H1 (cell line): ENCODE measurements around the gene DLL4. TPM values are rescaled to one million over a fixed set of nuclear protein-coding genes. Genes with fewer than 3 reads are reported as not detected.

Experiments used
- CTCF ChIA-PET: fragments of 300-600 bp; sonication (Branson Sonifier 250); formaldehyde crosslinking; loops from one replicate; lab custom pipeline; 2021; ENCODE audit not compliant: partially characterized antibody; lab: Charles Lee
- POLR2A ChIA-PET: fragments of 300-600 bp; sonication (Branson Sonifier 250); formaldehyde crosslinking; loops from one replicate; lab custom pipeline; 2021; ENCODE audit warnings: inconsistent platforms; ENCODE audit not compliant: partially characterized antibody; lab: Charles Lee
- DNase-seq, 2 experiments: peaks; one replicate each; pipeline versions ENCODE4 v3.0.0 to v3.0.0-alpha.2; 2010 to 2022; ENCODE audit warnings: low spot score in 2 of 2, low read depth in 1 of 2, mixed read lengths in 1 of 2
- FAIRE-seq: peaks from 2 replicates; lab custom pipeline; 2011; peaks lifted over from hg19 to GRCh38; lab: Jason Lieb, UNC
- H2AFZ ChIP-seq: 2 replicates; pipeline ENCODE4 v1.8.1; 2012; ENCODE audit warnings: low read length, inconsistent platforms
- H2AK5ac ChIP-seq: 2 replicates; pipeline ENCODE4 v1.6.1; 2013; ENCODE audit warnings: low read depth, low read length
- H2BK120ac ChIP-seq: replicated peaks from 2 replicates; pipeline ENCODE3; 2013; ENCODE audit warnings: low read depth, low read length, inconsistent platforms
- H2BK12ac ChIP-seq: 2 replicates; pipeline ENCODE4 v1.6.1; 2013; ENCODE audit warnings: low read depth, low read length
- H2BK15ac ChIP-seq: 2 replicates; pipeline ENCODE4 v1.6.1; 2013; ENCODE audit warnings: low read length
- H2BK20ac ChIP-seq: 2 replicates; pipeline ENCODE4 v1.6.1; 2013; ENCODE audit warnings: low read length
- H2BK5ac ChIP-seq: 2 replicates; pipeline ENCODE4 v1.6.1; 2013; ENCODE audit warnings: low read depth, low read length
- H3K14ac ChIP-seq: 2 replicates; pipeline ENCODE4 v1.6.1; 2013; ENCODE audit warnings: inconsistent platforms; ENCODE audit not compliant: insufficient read length
- H3K18ac ChIP-seq: 2 replicates; pipeline ENCODE4 v1.6.1; 2013; ENCODE audit warnings: low read length; ENCODE audit errors: extremely low read depth
- H3K23ac ChIP-seq: 2 replicates; pipeline ENCODE4 v1.6.1; 2013; ENCODE audit warnings: inconsistent platforms; ENCODE audit not compliant: insufficient read length
- H3K23me2 ChIP-seq: 2 replicates; pipeline ENCODE4 v1.6.1; 2013; ENCODE audit warnings: low read depth, low read length
- H3K27ac ChIP-seq: 2 replicates; pipeline ENCODE4 v1.6.1; 2011; ENCODE audit warnings: low read depth, low read length, inconsistent platforms
- H3K27me3 ChIP-seq, 4 experiments: replicated peaks in 1 of 4; 1 replicate in 1 of 4; 2 replicates in 3 of 4; pipeline versions ENCODE4 v1.6.1 to v1.8.1; 2011 to 2013; ENCODE audit warnings: low read length in 3 of 4, mild to moderate bottlenecking in 3 of 4, inconsistent platforms in 2 of 4, mixed read lengths in 2 of 4, moderate library complexity in 1 of 4; ENCODE audit not compliant: control insufficient read depth in 3 of 4, insufficient read depth in 3 of 4; ENCODE audit errors: extremely low read depth in 1 of 4
- H3K36me3 ChIP-seq, 4 experiments: 2 replicates each; pipeline versions ENCODE4 v1.6.1 to v1.8.1; 2011 to 2013; ENCODE audit warnings: mild to moderate bottlenecking in 4 of 4, low read length in 3 of 4, moderate library complexity in 2 of 4, control low read depth in 1 of 4, inconsistent platforms in 1 of 4; ENCODE audit not compliant: insufficient read depth in 4 of 4, control insufficient read depth in 2 of 4
- H3K4ac ChIP-seq: replicated peaks from 2 replicates; pipeline ENCODE3; 2013; ENCODE audit warnings: low read length, low read depth, mixed read lengths, inconsistent platforms; ENCODE audit not compliant: insufficient read length
- H3K4me1 ChIP-seq, 4 experiments: replicated peaks in 1 of 4; 1 replicate in 1 of 4; 2 replicates in 3 of 4; pipeline versions ENCODE4 v1.6.1 to v1.8.1; 2011 to 2013; ENCODE audit warnings: low read length in 3 of 4, inconsistent platforms in 2 of 4, mixed read lengths in 1 of 4; ENCODE audit not compliant: insufficient read depth in 4 of 4, control insufficient read depth in 3 of 4
- H3K4me2 ChIP-seq, 2 experiments: 2 replicates each; pipeline versions ENCODE4 v1.6.1 to v1.8.1; 2011 to 2013; ENCODE audit warnings: low read depth in 2 of 2, low read length in 2 of 2, control low read depth in 1 of 2, inconsistent platforms in 1 of 2, mild to moderate bottlenecking in 1 of 2; ENCODE audit not compliant: insufficient read depth in 1 of 2
- H3K4me3 ChIP-seq, 4 experiments: fragments of 200-600, 300-600 bp in 1 of 4; sonication (generic), shearing (Covaris generic), sonication (Bioruptor Twin) in 1 of 4; 2 replicates each; pipeline versions ENCODE4 v1.5.1 to v1.8.1; 2011 to 2016; ENCODE audit warnings: low read length in 4 of 4, low read depth in 3 of 4, control low read depth in 2 of 4, inconsistent platforms in 2 of 4, mild to moderate bottlenecking in 2 of 4, mixed read lengths in 1 of 4, moderate library complexity in 1 of 4; ENCODE audit not compliant: insufficient read depth in 2 of 4; ENCODE audit errors: extremely low read depth in 1 of 4
- H3K56ac ChIP-seq: replicated peaks from 2 replicates; pipeline ENCODE3; 2013; ENCODE audit warnings: low read depth, mild to moderate bottlenecking, mixed read lengths, low read length, inconsistent platforms; ENCODE audit not compliant: insufficient read length
- H3K79me1 ChIP-seq: 2 replicates; pipeline ENCODE4 v1.6.1; 2013; ENCODE audit warnings: low read depth, low read length, control low read depth
- H3K79me2 ChIP-seq, 2 experiments: 2 replicates each; pipeline versions ENCODE4 v1.6.1 to v1.8.1; 2012 to 2013; ENCODE audit warnings: low read length in 2 of 2, mild to moderate bottlenecking in 2 of 2, inconsistent platforms in 1 of 2; ENCODE audit not compliant: insufficient read depth in 2 of 2, control insufficient read depth in 1 of 2
- H3K9ac ChIP-seq, 4 experiments: replicated peaks in 1 of 4; 1 replicate in 1 of 4; 2 replicates in 3 of 4; pipeline versions ENCODE4 v1.6.1 to v1.8.1; 2011 to 2013; ENCODE audit warnings: low read depth in 3 of 4, low read length in 3 of 4, control low read depth in 2 of 4, mild to moderate bottlenecking in 2 of 4, moderate library complexity in 2 of 4, inconsistent platforms in 1 of 4; ENCODE audit errors: extremely low read depth in 1 of 4
- H3K9me3 ChIP-seq, 2 experiments: 2 replicates each; pipeline versions ENCODE4 v1.6.1 to v1.8.1; 2012 to 2013; ENCODE audit warnings: mild to moderate bottlenecking in 2 of 2, moderate library complexity in 2 of 2, control low read depth in 1 of 2, inconsistent platforms in 1 of 2, low read depth in 1 of 2, low read length in 1 of 2, mixed read lengths in 1 of 2; ENCODE audit not compliant: insufficient read depth in 2 of 2
- H4K20me1 ChIP-seq, 2 experiments: replicated peaks in 1 of 2; 2 replicates each; pipeline versions ENCODE3 to v1.8.1; 2011 to 2013; ENCODE audit warnings: inconsistent platforms in 2 of 2, low read length in 2 of 2, mild to moderate bottlenecking in 1 of 2; ENCODE audit not compliant: insufficient read depth in 2 of 2, control insufficient read depth in 1 of 2
- H4K5ac ChIP-seq: 2 replicates; pipeline ENCODE4 v1.6.1; 2013; ENCODE audit warnings: low read length, low read depth, mixed read lengths, inconsistent platforms; ENCODE audit not compliant: insufficient read length
- H4K8ac ChIP-seq: 2 replicates; pipeline ENCODE4 v1.8.0; 2013; ENCODE audit warnings: mild to moderate bottlenecking, moderate library complexity, low read length, inconsistent platforms; ENCODE audit not compliant: insufficient read depth; ENCODE audit errors: extremely low read depth
- H4K91ac ChIP-seq: replicated peaks from 2 replicates; pipeline ENCODE3; 2013; ENCODE audit warnings: low read length, mixed read lengths, inconsistent platforms; ENCODE audit not compliant: insufficient read length
- SIN3A ChIP-seq, 2 experiments: IDR thresholded peaks in 1 of 2; conservative IDR thresholded peaks in 1 of 2; 2 replicates each; pipeline ENCODE4 v1.6.1; 2011 to 2012; ENCODE audit warnings: low read length in 2 of 2, improper control_type of control experiment in 1 of 2, low read depth in 1 of 2, mild to moderate bottlenecking in 1 of 2
- whole genome bisulfite sequencing, 2 experiments: shearing (Covaris generic) in 1 of 2; methylation state at CpG; one replicate each; pipeline versions ENCODE4 v1.1.6 to v1.1.7; 2013 to 2015; ENCODE audit warnings: low lambda C conversion rate in 2 of 2, mixed read lengths in 2 of 2, inconsistent platforms in 1 of 2, low coverage in 1 of 2, missing lambda C conversion rate in 1 of 2; ENCODE audit not compliant: insufficient replicate concordance in 2 of 2, insufficient coverage in 1 of 2, insufficient read length in 1 of 2; ENCODE audit errors: extremely low coverage in 1 of 2, missing lambda C conversion rate in 1 of 2; 5-methylcytosine and 5-hydroxymethylcytosine counted together
- polyA plus RNA-seq, 7 experiments: library from polyadenylated mRNA; depleted of rRNA in 3 of 7; stranded (reverse) in 5 of 7; unstranded in 2 of 7; fragments of >200 nt in 5 of 7; fragments of 200-250 nt in 2 of 7; gene quantifications; 1 replicate in 5 of 7; 2 replicates in 1 of 7; 4 replicates in 1 of 7; pipeline versions ENCODE4 v1.2.1 to v1.2.3, GENCODE V29; 2011 to 2013; ENCODE audit warnings: missing spikeins in 2 of 7, mixed read lengths in 2 of 7
- total RNA-seq: library from RNA; stranded (reverse); fragmentation: NEBNext Ultra II Directional; extraction: Animal tissue kit (Norgen Biotek cat#: 25700); gene quantifications from 2 replicates; pipeline ENCODE4 v1.2.1, GENCODE V29; 2021

The DLL4 gene
- total and polyA plus RNA-seq, 2 of the 8 experiments (the other 6 are each of a cell fraction or from before 2014, with no cell fraction given): 0.23 to 0.60 TPM

DNA sequence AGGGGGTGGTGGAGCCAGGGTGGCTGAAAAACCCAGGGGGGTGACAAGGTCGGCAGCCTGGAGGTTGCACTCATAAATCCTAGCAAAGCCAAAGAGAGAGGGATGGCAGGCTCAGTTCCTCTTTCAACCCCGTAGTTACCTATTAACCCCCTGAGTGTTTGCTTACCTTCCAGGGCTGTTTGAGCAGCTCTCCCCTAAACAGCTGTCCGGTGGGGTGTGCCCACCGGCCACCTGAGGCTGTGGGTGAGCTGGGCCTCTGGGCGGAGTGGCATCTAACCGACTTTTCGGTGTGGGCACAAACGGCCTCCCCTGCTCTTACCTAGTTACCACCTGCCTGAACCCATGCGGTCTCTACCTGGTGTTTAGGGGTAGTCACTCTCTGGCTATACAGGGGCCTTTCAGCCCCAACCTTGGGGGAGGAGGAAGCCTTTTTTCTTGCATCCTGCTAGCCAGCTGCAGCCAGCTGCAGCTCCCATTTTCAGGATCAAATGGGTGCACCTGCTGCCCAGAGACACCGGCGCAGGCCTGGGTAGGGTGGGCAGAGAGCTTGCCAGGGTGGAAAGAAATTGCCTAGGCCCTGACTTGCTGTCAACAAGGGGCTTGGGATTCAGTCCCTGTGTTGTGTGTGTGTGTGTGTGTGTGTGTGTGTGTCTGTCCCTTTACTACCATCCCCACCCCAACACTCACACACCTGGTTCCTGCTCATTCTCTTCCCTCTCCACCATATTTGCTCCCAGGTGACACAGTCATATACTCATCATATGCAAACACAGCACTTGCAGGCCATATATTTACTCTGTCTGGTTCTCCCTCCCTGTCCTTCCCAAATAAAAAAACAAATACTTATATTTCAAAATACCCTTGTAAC is 3.7 kb downstream of the DLL4 start:
- Histone ChIP-seq H3K79me1 (no peaks in the 10 kb centered on the region), H4K5ac (no peak overlapping the region), H4K8ac (no peak overlapping the region), H3K27ac (no peak overlapping the region), H3K4me2 (no peak overlapping the region), H2BK12ac (no peak overlapping the region), H3K18ac (no peak overlapping the region), H3K14ac (no peak overlapping the region), H3K27me3 (peaks cover 31 to 66% (median 55%) of the 10 kb centered on the region in 4 experiments), H4K20me1 (peaks cover 2 to 12% of the 10 kb centered on the region in 2 experiments), H3K23me2 (peaks cover 21% of the 10 kb centered on the region; the same call in 1 of the 2 replicates), H3K79me2 (no peaks in the 10 kb centered on the region), H2AFZ (no peak overlapping the region), H2BK5ac (no peak overlapping the region), H3K36me3 (no peaks in the 10 kb centered on the region), H2BK15ac (no peak overlapping the region), H3K4me1 (peaks cover 0 to 21% (median 11%) of the 10 kb centered on the region in 4 experiments; a peak in 5 of 7 replicates), H4K91ac (no peak overlapping the region), H3K56ac (no peak overlapping the region), H2BK120ac (no peak overlapping the region), H3K4me3 (no peak overlapping the region), H3K4ac (no peak overlapping the region), H3K9ac (no peak overlapping the region; a peak in 1 of 7 replicates), H3K9me3 (no peaks in the 10 kb centered on the region), H2AK5ac (no peak overlapping the region), H2BK20ac (no peak overlapping the region), H3K23ac (no peak overlapping the region)
- FAIRE-seq (no peak), DNase-seq (no peak)
- POLR2A ChIA-PET: interaction anchor here (1.0 to 43.8 kb wide), 4 partner anchors 15 to 49 kb away, joined by 3 to 1505 read pairs (median 89); partner anchors contain the start of gene CHAC1
- no peak for TF ChIP-seq SIN3A (conservative IDR thresholded peaks at IDR 0.05 in 1 of 2, IDR thresholded peaks at IDR 0.05 in 1 of 2; ENCODE audit: low read depth in 1 of 2, low read length in 2 of 2)
- CTCF ChIA-PET: interaction anchor here (1.2 to 33.1 kb wide), 8 partner anchors 6 to 90 kb away, joined by 3 to 619 read pairs (median 24); partner anchors contain the start of genes CHAC1, DLL4 and VPS18
- 85% methylated on average over 11 of the region's 11 CpGs; no CpG with 5 or more reads in 1 of the 2 experiments for WGBS, 2 experiments
